NCI-H524 (cell line): ENCODE measurements around the gene NLRP13.
"Not testable (repeated sequence)": the region's sequence is repeated elsewhere in the genome, so short reads cannot be mapped to it uniquely, and the experiment has no call there.

Experiments
- DNase-seq, 2 experiments: peaks; one replicate each; lab custom pipeline; 2025; lab: John Stamatoyannopoulos, UW

The NLRP13 gene

GRCh38 chr19:55931936-55932386, at the start of gene NLRP13:
NLRP13 (minus strand) TSS chr19:55932336; CDS start chr19:55932311, 25 bp downstream.
- no peak for DNase-seq

GRCh38 chr19:55980415-55980814, 48.3 kb upstream of the NLRP13 start:
- no peak for DNase-seq

GRCh38 chr19:55973982-55974381, 41.8 kb upstream of the NLRP13 start:
- DNase-seq: no peak

- no peak for DNase-seq
Observed at GRCh38 chr19:55962186-55962585, 30.1 kb upstream of the NLRP13 start.

- no peak for DNase-seq
Observed at GRCh38 chr19:55959996-55960675, 28.0 kb upstream of the NLRP13 start.

- DNase-seq: no peak
Observed at GRCh38 chr19:55958356-55958755, 26.2 kb upstream of the NLRP13 start.

GRCh38 chr19:55956431-55956830, 24.3 kb upstream of the NLRP13 start:
- no peak for DNase-seq

GRCh38 chr19:55950566-55950965, 18.4 kb upstream of the NLRP13 start:
- DNase-seq: not testable (repeated sequence)

GRCh38 chr19:55947532-55947931, 15.4 kb upstream of the NLRP13 start, which contains the start of gene NLRP8:
NLRP8 (plus strand) TSS chr19:55947832.
- no peak for DNase-seq

GRCh38 chr19:55940306-55940705, 8.2 kb upstream of the NLRP13 start:
- no peak for DNase-seq

- no peak for DNase-seq
Observed at GRCh38 chr19:55939206-55939605, 7.1 kb upstream of the NLRP13 start.

GRCh38 chr19:55935206-55935605, 3.1 kb upstream of the NLRP13 start:
- no peak for DNase-seq

GRCh38 chr19:55930996-55931515, 1.1 kb downstream of the NLRP13 start:
- DNase-seq: no peak

- DNase-seq: not testable (repeated sequence)
Observed at GRCh38 chr19:55929258-55929657, 2.9 kb downstream of the NLRP13 start.

- no peak for DNase-seq
Observed at GRCh38 chr19:55927991-55928390, 4.1 kb downstream of the NLRP13 start.

- no peak for DNase-seq
Observed at GRCh38 chr19:55923556-55923955, 8.6 kb downstream of the NLRP13 start.

- DNase-seq: no peak
Observed at GRCh38 chr19:55913643-55914268, 18.4 kb downstream of the NLRP13 start.

- no peak for DNase-seq
Observed at GRCh38 chr19:55912916-55913315, 19.2 kb downstream of the NLRP13 start.

GRCh38 chr19:55909801-55910200, 22.3 kb downstream of the NLRP13 start:
- DNase-seq: no peak

- DNase-seq: no peak
Observed at GRCh38 chr19:55907746-55908145, 24.4 kb downstream of the NLRP13 start.

- DNase-seq: no peak
Observed at GRCh38 chr19:55907286-55907685, 24.9 kb downstream of the NLRP13 start.

- DNase-seq: no peak
Observed at GRCh38 chr19:55902080-55902751, 29.9 kb downstream of the NLRP13 start.
